NCI-H1092 (cell line): ENCODE data around the gene KLK1.

Source experiments
- DNase-seq: peaks from one replicate; lab custom pipeline; 2025; lab: John Stamatoyannopoulos, UW

KLK1 gene

DNA sequence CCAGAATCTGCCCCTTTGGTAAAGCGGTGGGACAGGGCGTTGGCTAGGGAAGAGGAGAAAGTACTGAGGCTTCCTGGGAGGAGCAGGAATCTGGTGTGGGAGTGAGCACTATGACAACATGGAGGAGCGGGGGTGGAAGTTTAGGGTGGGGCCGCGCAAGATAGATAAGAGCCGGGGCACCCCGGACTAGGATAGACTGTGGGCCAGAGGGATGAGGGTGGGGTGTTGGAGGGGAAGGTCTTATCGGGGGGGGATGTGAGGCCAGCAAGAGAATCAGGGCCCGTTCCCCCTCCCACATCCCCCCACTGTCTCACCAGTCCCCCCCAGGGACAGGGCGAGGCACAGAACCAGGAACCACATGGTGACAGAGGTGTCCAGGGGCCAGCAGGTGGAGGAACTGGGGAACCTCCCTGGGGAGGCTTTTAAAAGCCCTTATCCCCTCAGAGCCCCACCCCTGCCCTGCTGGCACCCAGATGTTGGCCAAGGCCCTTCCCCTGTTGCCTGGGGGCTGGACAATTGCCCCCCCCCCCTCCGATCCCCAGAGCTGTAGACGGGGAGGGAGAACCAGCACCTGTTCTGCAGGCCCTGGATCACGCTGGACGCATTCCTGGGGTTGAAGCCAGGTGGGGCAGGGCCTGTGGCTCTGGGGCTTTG lies at the start of gene KLK1:
Gene KLK1, minus strand, starts transcription at position 399 of the 654 bp plus-strand sequence. Its CDS starts 39 bp downstream, at position 360.
- no peak for DNase-seq

DNA sequence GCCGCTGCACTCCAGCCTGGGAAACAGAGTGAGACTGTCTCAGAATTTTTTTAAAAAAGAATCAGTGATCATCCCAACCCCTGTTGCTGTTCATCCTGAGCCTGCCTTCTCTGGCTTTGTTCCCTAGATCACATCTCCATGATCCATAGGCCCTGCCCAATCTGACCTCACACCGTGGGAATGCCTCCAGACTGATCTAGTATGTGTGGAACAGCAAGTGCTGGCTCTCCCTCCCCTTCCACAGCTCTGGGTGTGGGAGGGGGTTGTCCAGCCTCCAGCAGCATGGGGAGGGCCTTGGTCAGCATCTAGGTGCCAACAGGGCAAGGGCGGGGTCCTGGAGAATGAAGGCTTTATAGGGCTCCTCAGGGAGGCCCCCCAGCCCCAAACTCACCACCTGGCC lies 49.5 kb upstream of the KLK1 start, which contains the start of gene KLK2:
Gene KLK2, plus strand, starts transcription at position 384 of the 400 bp plus-strand sequence. CDS start 35 bp downstream, outside the sequence.
- no peak for DNase-seq

DNA sequence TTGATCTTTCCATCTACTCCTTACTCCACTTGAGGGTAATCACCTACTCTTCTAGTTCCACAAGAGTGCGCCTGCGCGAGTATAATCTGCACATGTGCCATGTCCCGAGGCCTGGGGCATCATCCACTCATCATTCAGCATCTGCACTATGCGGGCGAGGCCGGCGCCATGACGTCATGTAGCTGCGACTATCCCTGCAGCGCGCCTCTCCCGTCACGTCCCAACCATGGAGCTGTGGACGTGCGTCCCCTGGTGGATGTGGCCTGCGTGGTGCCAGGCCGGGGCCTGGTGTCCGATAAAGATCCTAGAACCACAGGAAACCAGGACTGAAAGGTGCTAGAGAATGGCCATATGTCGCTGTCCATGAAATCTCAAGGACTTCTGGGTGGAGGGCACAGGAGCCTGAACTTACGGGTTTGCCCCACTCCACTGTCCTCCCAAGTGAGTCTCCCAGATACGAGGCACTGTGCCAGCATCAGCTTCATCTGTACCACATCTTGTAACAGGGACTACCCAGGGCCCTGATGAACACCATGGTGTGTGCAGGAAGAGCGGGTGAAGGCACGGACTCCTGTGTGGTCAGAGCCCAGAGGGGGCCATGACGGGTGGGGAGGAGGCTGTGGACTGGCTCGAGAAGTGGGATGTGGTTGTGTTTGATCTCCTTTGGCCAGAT lies 47.0 kb upstream of the KLK1 start:
- DNase-seq: no peak

DNA sequence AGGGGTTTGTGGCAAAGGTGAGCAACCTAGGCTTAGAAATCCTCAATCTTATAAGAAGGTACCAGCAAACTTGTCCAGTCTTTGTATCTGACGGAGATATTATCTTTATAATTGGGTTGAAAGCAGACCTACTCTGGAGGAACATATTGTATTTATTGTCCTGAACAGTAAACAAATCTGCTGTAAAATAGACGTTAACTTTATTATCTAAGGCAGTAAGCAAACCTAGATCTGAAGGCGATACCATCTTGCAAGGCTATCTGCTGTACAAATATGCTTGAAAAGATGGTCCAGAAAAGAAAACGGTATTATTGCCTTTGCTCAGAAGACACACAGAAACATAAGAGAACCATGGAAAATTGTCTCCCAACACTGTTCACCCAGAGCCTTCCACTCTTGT lies 45.9 kb upstream of the KLK1 start:
- DNase-seq: no peak

DNA sequence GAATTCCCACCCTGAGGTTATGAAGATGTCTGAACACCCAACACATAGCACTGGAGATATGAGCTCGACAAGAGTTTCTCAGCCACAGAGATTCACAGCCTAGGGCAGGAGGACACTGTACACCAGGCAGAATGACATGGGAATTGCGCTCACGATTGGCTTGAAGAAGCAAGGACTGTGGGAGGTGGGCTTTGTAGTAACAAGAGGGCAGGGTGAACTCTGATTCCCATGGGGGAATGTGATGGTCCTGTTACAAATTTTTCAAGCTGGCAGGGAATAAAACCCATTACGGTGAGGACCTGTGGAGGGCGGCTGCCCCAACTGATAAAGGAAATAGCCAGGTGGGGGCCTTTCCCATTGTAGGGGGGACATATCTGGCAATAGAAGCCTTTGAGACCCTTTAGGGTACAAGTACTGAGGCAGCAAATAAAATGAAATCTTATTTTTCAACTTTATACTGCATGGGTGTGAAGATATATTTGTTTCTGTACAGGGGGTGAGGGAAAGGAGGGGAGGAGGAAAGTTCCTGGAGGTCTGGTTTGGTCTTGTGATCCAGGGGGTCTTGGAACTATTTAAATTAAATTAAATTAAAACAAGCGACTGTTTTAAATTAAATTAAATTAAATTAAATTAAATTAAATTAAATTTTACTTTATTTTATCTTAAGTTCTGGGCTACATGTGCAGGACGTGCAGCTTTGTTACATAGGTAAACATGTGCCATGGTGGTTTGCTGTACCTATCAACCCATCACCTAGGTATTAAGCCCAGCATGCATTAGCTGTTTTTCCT lies 38.1 kb upstream of the KLK1 start:
- DNase-seq: no peak

DNA sequence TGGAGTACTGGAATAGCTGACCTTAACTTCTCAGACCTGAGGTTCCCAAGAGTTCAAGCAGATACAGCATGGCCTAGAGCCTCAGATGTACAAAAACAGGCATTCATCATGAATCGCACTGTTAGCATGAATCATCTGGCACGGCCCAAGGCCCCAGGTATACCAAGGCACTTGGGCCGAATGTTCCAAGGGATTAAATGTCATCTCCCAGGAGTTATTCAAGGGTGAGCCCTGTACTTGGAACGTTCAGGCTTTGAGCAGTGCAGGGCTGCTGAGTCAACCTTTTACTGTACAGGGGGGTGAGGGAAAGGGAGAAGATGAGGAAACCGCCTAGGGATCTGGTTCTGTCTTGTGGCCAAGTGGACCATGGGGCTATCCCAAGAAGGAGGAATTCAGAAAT lies 37.4 kb upstream of the KLK1 start:
- DNase-seq: no peak

DNA sequence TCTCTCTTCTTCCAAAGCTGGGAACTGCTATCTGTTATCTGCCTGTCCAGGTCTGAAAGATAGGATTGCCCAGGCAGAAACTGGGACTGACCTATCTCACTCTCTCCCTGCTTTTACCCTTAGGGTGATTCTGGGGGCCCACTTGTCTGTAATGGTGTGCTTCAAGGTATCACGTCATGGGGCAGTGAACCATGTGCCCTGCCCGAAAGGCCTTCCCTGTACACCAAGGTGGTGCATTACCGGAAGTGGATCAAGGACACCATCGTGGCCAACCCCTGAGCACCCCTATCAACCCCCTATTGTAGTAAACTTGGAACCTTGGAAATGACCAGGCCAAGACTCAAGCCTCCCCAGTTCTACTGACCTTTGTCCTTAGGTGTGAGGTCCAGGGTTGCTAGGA lies 36.3 kb upstream of the KLK1 start:
- DNase-seq: no peak

DNA sequence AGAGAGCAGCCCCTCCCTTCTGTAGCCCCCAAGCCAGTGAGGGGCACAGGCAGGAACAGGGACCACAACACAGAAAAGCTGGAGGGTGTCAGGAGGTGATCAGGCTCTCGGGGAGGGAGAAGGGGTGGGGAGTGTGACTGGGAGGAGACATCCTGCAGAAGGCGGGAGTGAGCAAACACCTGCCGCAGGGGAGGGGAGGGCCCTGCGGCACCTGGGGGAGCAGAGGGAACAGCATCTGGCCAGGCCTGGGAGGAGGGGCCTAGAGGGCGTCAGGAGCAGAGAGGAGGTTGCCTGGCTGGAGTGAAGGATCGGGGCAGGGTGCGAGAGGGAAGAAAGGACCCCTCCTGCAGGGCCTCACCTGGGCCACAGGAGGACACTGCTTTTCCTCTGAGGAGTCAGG lies 35.3 kb upstream of the KLK1 start:
- DNase-seq: no peak

DNA sequence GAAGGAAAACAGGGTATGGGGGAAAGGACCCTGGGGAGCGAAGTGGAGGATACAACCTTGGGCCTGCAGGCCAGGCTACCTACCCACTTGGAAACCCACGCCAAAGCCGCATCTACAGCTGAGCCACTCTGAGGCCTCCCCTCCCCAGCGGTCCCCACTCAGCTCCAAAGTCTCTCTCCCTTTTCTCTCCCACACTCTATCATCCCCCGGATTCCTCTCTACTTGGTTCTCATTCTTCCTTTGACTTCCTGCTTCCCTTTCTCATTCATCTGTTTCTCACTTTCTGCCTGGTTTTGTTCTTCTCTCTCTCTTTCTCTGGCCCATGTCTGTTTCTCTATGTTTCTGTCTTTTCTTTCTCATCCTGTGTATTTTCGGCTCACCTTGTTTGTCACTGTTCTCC lies 33.8 kb upstream of the KLK1 start:
- DNase-seq: no peak

DNA sequence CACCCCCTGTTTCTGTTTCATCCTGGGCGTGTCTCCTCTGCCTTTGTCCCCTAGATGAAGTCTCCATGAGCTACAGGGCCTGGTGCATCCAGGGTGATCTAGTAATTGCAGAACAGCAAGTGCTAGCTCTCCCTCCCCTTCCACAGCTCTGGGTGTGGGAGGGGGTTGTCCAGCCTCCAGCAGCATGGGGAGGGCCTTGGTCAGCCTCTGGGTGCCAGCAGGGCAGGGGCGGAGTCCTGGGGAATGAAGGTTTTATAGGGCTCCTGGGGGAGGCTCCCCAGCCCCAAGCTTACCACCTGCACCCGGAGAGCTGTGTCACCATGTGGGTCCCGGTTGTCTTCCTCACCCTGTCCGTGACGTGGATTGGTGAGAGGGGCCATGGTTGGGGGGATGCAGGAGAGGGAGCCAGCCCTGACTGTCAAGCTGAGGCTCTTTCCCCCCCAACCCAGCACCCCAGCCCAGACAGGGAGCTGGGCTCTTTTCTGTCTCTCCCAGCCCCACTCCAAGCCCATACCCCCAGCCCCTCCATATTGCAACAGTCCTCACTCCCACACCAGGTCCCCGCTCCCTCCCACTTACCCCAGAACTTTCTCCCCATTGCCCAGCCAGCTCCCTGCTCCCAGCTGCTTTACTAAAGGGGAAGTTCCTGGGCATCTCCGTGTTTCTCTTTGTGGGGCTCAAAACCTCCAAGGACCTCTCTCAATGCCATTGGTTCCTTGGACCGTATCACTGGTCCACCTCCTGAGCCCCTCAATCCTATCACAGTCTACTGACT lies 31.2 kb upstream of the KLK1 start, which contains the start of gene KLK3:
Gene KLK3, plus strand, starts transcription at position 280 of the 775 bp plus-strand sequence. Its CDS starts 41 bp downstream, at position 321.
- no peak for DNase-seq

DNA sequence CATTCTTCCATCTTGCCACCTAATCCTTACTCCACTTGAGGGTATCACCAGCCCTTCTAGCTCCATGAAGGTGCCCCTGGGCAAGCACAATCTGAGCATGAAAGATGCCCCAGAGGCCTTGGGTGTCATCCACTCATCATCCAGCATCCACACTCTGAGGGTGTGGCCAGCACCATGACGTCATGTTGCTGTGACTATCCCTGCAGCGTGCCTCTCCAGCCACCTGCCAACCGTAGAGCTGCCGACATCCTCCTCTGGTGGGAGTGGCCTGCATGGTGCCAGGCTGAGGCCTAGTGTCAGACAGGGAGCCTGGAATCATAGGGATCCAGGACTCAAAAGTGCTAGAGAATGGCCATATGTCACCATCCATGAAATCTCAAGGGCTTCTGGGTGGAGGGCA lies 28.0 kb upstream of the KLK1 start:
- no peak for DNase-seq

DNA sequence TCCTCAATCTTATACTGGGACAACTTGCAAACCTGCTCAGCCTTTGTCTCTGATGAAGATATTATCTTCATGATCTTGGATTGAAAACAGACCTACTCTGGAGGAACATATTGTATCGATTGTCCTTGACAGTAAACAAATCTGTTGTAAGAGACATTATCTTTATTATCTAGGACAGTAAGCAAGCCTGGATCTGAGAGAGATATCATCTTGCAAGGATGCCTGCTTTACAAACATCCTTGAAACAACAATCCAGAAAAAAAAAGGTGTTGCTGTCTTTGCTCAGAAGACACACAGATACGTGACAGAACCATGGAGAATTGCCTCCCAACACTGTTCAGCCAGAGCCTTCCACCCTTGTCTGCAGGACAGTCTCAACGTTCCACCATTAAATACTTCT lies 27.2 kb upstream of the KLK1 start:
- DNase-seq: no peak

DNA sequence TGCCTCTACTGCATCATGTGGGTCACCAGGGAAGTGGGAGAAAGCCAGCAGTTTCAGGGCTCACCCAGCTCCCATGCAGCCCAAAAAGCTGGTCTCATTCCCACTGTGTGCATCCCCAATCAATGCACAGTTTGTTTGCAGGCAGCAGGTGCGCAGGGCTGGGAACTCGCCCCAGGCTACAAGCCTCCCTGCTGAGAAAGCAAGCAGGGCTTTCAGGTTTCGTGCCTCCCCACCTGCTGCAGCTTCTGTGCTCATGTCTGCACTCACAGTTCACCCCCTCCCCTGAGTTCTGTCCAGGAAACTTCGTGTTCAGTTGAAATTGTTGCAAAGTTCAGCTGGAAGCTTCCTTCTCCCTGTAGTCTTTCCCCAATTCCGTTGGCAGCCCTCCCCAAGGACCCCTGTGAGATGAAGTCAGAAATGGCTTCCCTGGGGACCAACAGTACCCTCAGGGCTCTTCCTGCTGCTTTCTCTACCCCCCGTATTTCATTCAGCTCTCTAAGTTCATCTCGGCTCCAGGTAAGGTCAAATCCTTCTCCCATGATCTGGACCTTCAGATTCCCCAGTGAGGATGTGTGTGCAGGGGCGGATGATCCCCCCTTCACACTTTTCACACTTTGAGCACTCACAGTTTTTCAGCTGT lies 20.8 kb upstream of the KLK1 start:
- DNase-seq: peak; percentile 20

DNA sequence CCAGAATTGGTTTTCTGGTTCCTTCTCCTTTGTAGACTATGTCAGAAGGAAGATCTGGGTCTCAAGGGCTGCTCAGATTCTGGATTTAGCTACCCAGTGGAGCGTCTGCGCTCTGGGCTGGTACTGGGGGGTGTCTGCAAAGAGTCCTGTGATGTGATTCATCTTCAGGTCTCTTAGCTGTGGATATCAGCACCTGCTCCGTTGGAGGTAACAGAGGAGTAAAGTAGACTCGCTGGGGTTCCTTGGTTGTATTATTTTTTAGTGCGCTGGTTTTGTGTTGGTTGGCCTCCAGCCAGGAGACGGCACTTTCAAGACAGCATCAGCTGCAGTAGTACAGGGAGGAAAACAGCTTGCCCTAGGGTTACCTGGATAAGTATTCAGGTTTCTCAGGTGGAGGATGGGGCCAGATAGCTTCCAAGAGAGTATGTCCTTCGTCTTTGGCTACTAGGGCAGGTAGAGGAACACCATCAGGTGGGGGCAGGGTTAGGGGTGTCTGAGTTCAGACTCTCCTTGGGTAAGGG lies 20.2 kb upstream of the KLK1 start:
- no peak for DNase-seq

DNA sequence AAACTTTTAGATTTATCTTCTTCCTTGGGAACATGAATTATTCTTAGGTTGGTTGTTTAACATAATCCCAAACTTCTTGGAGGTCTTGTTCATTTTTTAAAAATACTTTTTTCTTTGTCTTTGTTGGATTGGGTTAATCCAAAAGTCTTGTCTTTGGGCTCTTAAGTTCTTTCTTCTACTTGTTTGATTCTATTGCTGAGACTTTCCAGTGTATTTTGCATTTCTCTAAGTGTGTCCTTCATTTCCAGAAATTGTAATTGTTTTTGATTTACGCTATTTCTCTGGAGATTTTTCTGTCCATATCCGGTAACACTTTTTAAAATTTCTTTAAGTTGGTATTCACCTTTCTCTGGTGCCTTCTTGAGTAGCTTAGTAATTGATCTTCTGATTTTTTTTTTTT lies 19.6 kb upstream of the KLK1 start:
- DNase-seq: no peak

DNA sequence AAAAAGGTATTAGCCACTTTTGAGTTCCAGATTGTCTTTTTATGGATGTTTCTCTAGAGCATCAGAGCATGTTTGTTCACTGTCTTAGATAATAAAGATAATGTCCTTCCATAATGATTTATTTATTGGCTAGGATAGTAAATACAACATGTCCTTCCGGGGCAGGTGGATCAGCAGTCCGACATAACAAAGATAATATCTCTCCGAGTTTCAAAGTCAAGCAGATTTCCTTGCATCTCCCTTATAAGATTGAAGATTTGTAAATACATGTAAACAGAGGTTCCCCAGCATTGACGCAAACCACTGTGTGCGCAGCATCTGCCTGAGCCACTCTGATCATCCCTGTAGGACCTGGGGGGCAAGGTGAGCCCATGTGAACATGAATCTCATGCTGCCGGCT lies 18.5 kb upstream of the KLK1 start:
- no peak for DNase-seq

DNA sequence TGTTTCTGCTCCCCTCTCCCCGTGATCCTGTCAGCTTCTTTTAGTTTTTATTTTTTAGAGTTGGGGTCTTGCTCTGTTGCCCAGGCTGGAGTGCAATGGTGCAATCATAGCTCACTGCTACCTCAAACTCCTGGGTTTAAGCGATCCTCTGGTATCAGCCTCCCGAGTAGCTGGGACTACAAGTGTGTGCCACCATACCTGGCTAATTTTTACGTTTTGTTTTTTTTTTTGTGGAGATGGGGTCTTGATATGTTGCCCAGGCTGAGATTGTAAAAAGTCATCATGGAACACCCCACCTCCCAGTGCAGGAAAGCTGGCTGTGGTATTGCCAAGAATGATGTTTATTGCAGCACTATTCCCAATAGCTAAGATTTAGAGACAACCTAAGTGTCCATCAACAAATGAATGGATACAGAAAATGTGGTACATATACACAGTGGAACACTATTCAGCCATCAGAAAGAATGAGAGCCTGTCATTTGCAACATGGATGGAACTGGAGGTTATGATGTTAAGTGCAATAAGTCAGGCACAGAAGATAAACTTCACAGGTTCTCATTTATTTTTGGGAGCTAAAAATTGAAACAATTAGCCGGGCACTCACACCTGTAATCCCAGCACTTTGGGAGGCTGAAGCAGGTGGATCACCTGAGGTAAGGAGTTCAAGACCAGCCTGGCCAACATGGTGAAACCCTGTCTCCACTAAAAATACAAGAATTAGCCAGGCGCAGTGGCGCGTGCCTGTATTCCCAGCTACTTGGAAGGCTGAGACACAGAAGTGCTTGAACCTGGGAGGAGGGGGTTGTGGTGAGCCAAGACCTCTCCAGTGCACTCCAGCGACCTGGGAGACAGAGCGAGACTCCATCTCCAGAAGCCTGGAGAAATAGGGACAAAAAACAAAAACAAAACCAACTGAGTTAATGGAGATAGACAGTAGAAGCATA lies 16.4 kb upstream of the KLK1 start:
- DNase-seq: no peak

DNA sequence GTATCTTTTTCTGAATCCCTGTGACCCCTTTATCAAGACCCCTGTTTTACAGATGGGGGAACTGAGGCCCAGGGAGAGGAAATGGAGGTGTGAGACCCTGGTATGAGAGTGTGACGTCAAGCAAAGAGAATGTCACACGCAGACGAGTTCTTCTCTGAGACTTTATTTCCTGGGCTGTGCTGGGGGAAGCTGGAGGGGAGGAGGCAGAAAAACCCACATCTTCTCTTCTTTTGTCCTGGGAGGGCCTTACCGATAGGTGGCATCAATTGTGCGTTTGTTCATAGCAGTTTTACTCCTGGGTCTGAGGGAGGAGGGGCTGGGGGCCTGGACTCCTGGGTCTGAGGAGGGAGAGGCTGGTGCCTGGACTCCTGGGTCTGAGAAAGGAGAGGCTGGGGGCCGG lies 14.7 kb upstream of the KLK1 start:
- DNase-seq: no peak

DNA sequence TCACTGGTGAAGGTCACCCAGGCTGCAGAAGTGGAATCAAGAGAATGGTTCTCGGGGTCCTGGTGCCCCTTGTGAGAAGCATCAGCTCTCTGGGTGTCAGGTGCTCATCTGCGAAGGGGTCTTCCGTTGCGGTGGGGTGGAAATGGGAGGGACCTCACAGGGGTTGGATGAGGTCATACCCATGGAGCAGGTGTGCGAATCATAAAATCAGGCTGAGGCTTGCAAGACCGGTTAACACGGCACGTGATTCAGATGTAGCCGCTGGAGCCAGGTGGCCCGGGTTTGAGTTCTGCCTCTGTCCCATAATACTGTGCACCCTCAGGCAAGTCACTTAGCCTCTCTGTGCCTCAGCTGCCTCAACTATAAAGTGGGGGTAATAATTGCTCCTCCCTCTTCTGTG lies 13.7 kb upstream of the KLK1 start:
- no peak for DNase-seq

DNA sequence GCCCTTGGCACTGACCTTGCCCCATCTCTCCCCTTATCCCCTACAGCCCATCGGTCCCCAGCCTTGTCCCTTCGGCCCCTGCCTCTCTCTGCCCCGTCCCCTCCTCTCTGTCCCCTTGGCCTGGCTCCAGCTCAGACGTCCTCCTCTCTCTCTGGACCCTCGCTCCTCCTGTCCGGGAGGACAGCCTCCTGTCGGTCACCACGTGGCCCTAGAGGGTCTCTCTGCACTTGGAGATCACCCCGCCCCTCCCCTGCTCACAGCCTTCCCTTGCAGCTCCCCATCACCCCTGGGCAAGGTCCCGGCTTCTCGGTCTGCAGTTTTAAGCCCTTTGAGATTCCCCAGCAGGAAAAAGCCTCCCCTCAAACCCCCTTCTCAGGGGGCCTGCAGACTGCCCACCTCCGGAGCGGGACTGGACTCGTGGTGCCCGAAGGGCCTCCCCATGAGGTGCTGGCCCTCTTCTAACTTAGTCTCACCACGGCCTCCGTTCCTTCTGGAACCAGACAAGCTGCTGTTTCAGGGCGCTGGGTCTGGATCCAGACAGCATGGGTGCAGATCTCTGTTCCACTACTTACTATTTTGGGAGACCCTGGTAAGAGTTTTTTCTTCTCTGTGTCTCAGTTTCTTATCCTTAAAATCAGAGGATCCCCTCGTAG lies 13.1 kb upstream of the KLK1 start:
- no peak for DNase-seq
